ENCODE measurements around the gene NUBP1. TPM values are rescaled to one million over a fixed set of nuclear protein-coding genes. Genes with fewer than 3 reads are reported as not detected.

The NUBP1 gene
- total RNA-seq, 1 donor from 2014 or later: 21.6 TPM

DNA sequence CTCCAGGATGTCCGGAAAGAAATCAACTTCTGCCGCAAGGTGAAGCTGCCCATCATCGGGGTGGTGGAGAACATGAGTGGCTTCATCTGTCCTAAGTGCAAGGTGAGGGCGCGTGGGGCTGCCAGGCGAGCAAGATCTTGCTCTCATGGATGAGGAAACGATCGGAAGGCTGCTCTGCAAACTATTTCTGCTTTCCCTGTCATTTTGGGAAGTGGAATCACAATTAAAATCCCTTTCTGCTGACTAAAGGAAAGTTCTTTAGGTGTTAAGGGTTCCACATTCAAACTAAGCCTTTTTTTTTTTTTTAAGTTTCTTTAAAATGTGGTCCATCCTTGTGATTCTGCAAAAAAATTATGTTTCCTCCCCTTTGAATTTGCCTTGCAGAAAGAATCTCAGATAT is 17.7 kb downstream of the NUBP1 start:
- H3K79me2 ChIP-seq (ENCODE audit: low read depth): no peaks in the 10 kb centered on the region
- H3K27me3 Mint-ChIP-seq (ENCODE audit: insufficient read depth, low read depth): peaks cover 6% of the 10 kb centered on the region
- H3K36me3 ChIP-seq: no peaks in the 10 kb centered on the region
- no peaks in the 10 kb centered on the region for H3K27me3 ChIP-seq
- no peaks in the 10 kb centered on the region for H3K4me1 ChIP-seq
- no peaks in the 10 kb centered on the region for H3K4me1 Mint-ChIP-seq
- H4K20me1 ChIP-seq (ENCODE audit: low read depth): no peaks in the 10 kb centered on the region
- H3K27ac ChIP-seq: no peak overlapping the region
- H3K4me2 ChIP-seq: no peak overlapping the region
- H3K9me3 Mint-ChIP-seq: no peaks in the 10 kb centered on the region
- no peaks in the 10 kb centered on the region for H3K9me3 ChIP-seq (ENCODE audit: low read depth)
- H3K4me3 ChIP-seq: no peak overlapping the region
- no peak overlapping the region for H3K27ac Mint-ChIP-seq
- TF ChIP-seq, protein P1, sequence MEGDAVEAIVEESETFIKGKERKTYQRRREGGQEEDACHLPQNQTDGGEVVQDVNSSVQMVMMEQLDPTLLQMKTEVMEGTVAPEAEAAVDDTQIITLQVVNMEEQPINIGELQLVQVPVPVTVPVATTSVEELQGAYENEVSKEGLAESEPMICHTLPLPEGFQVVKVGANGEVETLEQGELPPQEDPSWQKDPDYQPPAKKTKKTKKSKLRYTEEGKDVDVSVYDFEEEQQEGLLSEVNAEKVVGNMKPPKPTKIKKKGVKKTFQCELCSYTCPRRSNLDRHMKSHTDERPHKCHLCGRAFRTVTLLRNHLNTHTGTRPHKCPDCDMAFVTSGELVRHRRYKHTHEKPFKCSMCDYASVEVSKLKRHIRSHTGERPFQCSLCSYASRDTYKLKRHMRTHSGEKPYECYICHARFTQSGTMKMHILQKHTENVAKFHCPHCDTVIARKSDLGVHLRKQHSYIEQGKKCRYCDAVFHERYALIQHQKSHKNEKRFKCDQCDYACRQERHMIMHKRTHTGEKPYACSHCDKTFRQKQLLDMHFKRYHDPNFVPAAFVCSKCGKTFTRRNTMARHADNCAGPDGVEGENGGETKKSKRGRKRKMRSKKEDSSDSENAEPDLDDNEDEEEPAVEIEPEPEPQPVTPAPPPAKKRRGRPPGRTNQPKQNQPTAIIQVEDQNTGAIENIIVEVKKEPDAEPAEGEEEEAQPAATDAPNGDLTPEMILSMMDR (IDR thresholded peaks at IDR 0.05): no peak
- no peak for TF ChIP-seq EZH2phosphoT487 (IDR thresholded peaks at IDR 0.05)
- TF ChIP-seq EZH2 (IDR thresholded peaks at IDR 0.05): no peak
- no peak overlapping the region for H3K9ac ChIP-seq
- no peak for DNase-seq (ENCODE audit: low spot score)
- no peaks in the 10 kb centered on the region for H3F3A ChIP-seq (ENCODE audit: low read depth)
- H3K4me3 Mint-ChIP-seq: no peak overlapping the region
- peaks cover 28% of the 10 kb centered on the region for H3K36me3 Mint-ChIP-seq
- H2AFZ ChIP-seq (replicated peaks): no peak overlapping the region

DNA sequence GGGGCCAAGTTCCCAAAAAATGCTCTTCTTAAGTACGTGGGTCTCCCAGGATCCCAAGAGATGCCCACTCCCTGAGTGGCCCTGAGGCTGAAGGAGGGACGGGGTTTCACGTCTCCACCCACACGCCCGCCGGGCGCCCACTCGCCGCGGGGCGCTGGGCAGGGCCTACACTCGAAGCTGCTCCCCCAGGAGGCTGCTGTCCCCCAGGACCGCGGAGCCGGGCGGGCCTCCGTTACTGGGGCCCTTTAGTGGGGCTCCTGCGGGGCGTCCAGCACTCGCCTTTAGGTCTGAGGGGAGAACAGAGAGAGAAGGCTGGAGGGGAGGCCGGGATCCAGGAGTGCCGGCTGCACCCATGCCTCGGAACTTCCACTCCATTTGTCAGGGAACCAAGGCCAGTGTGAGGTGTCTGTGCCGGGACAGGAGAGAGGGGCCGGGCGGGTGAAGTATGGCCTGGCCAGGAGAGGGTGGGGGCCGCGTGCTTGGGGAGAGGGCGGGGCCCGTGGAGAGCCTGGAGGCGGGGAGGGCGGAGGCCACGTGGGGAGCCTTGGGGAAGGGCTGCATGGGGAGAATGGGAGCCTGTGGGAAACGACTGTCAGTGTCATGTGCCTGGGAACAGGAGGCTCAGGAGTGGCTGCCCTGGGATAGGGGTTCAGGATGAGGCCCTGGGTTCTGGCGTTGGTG is 18.8 kb downstream of the NUBP1 start:
- TF ChIP-seq EZH2phosphoT487 (IDR thresholded peaks at IDR 0.05) (no peak), EZH2 (IDR thresholded peaks at IDR 0.05) (no peak)
- TF ChIP-seq, protein P1 (IDR thresholded peaks at IDR 0.05): no peak
- Histone ChIP-seq H4K20me1 (ENCODE audit: low read depth) (no peaks in the 10 kb centered on the region), H3K27me3 (no peaks in the 10 kb centered on the region), H3K9ac (no peak overlapping the region), H3K4me3 (no peak overlapping the region), H3K9me3 (ENCODE audit: low read depth) (no peaks in the 10 kb centered on the region), H3K4me1 (no peaks in the 10 kb centered on the region), H3K4me2 (no peak overlapping the region), H3K27ac (no peak overlapping the region), H2AFZ (replicated peaks) (no peak overlapping the region), H3F3A (ENCODE audit: low read depth) (no peaks in the 10 kb centered on the region), H3K36me3 (no peaks in the 10 kb centered on the region), H3K79me2 (ENCODE audit: low read depth) (no peaks in the 10 kb centered on the region)
- Mint-ChIP-seq H3K36me3 (peaks cover 25% of the 10 kb centered on the region), H3K4me1 (no peaks in the 10 kb centered on the region), H3K27me3 (ENCODE audit: insufficient read depth, low read depth) (peaks cover 6% of the 10 kb centered on the region), H3K9me3 (no peaks in the 10 kb centered on the region), H3K27ac (no peak overlapping the region), H3K4me3 (no peak overlapping the region)
- DNase-seq (ENCODE audit: low spot score): no peak

DNA sequence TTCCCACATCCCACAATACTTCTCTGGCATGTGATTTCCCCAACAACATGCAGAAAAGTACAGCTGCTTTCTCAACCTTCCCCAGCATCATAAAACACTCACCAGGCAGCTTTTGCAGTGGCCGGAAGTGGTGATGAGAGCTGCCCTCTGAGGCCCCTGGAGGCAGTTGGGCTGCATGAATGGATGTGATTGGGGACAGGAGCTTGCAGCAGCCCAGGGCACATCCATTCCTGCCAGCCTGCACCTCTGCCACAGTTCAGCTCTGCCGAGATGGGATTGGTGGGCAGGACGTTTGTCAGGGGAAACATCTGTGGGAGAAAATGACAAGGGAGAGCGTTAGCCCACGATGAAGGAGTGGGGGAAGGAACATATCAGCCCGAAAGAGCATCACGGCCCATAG is 19.8 kb downstream of the NUBP1 start:
- H2AFZ ChIP-seq (replicated peaks): no peak overlapping the region
- H3K27me3 ChIP-seq: no peaks in the 10 kb centered on the region
- H4K20me1 ChIP-seq (ENCODE audit: low read depth): no peaks in the 10 kb centered on the region
- no peak overlapping the region for H3K4me3 ChIP-seq
- TF ChIP-seq EZH2phosphoT487 (IDR thresholded peaks at IDR 0.05) (no peak), EZH2 (IDR thresholded peaks at IDR 0.05) (no peak)
- TF ChIP-seq, protein P1 (IDR thresholded peaks at IDR 0.05): no peak
- Mint-ChIP-seq H3K9me3 (no peaks in the 10 kb centered on the region), H3K36me3 (peaks cover 26% of the 10 kb centered on the region), H3K27ac (no peak overlapping the region), H3K27me3 (ENCODE audit: insufficient read depth, low read depth) (peaks cover 6% of the 10 kb centered on the region), H3K4me3 (no peak overlapping the region), H3K4me1 (no peaks in the 10 kb centered on the region)
- H3K4me1 ChIP-seq: no peaks in the 10 kb centered on the region
- no peak overlapping the region for H3K4me2 ChIP-seq
- no peaks in the 10 kb centered on the region for H3K79me2 ChIP-seq (ENCODE audit: low read depth)
- H3K9me3 ChIP-seq (ENCODE audit: low read depth): no peaks in the 10 kb centered on the region
- no peak for DNase-seq (ENCODE audit: low spot score)
- no peak overlapping the region for H3K27ac ChIP-seq
- H3K9ac ChIP-seq: no peak overlapping the region
- no peaks in the 10 kb centered on the region for H3F3A ChIP-seq (ENCODE audit: low read depth)
- no peaks in the 10 kb centered on the region for H3K36me3 ChIP-seq
